ENCODE measurements around the gene PDCD10. TPM values are rescaled to one million over a fixed set of nuclear protein-coding genes. Genes with fewer than 3 reads are reported as not detected.

The PDCD10 gene
- total RNA-seq, 4 donors from 2014 or later: 45.4 to 83.5 (median 73.0) TPM

DNA sequence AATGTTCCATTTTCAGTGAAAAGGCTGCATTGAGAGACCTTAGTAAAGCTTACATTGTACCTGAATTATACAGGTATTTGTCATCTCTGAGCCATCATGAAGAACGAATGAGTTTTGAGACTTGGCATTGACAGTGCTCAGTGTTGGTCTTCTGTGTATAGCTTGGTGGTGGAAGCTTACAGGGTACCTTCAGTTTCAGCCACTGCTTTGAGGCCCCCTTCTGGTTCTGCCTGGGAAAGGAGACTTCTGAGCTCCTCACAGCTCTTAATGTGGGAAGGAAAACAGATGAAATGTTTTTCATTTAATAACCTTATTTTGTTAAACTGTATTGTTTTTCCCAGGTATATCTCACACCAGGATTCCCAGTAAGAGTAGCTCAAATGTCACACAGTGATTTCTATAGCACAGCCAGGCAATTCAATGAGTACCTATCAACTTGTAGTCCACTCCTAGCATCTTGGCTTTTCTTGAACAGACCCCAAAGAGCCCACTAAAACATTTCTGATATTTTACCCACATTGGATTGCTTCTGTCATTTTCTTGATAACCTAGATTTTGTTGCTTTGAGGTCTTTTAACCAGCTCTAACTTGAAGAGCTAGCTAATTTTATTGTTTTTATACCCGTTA is 6.4 kb upstream of the PDCD10 start:
- Histone ChIP-seq H3K4me1 (no peaks in the 10 kb centered on the region), H3K27me3 (no peaks in the 10 kb centered on the region), H3K36me3 (no peaks in the 10 kb centered on the region), H3K9me3 (no peaks in the 10 kb centered on the region), H3K27ac (no peak overlapping the region), H3K4me3 (no peak overlapping the region)
- DNase-seq: no peak
- intact Hi-C loops (cut with DNase I; ENCODE audit: low total_unique reads): no loop called here
- TF ChIP-seq, protein P1, sequence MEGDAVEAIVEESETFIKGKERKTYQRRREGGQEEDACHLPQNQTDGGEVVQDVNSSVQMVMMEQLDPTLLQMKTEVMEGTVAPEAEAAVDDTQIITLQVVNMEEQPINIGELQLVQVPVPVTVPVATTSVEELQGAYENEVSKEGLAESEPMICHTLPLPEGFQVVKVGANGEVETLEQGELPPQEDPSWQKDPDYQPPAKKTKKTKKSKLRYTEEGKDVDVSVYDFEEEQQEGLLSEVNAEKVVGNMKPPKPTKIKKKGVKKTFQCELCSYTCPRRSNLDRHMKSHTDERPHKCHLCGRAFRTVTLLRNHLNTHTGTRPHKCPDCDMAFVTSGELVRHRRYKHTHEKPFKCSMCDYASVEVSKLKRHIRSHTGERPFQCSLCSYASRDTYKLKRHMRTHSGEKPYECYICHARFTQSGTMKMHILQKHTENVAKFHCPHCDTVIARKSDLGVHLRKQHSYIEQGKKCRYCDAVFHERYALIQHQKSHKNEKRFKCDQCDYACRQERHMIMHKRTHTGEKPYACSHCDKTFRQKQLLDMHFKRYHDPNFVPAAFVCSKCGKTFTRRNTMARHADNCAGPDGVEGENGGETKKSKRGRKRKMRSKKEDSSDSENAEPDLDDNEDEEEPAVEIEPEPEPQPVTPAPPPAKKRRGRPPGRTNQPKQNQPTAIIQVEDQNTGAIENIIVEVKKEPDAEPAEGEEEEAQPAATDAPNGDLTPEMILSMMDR (IDR thresholded peaks at IDR 0.05): no peak
- TF ChIP-seq POLR2A (IDR thresholded peaks at IDR 0.05): no peak

DNA sequence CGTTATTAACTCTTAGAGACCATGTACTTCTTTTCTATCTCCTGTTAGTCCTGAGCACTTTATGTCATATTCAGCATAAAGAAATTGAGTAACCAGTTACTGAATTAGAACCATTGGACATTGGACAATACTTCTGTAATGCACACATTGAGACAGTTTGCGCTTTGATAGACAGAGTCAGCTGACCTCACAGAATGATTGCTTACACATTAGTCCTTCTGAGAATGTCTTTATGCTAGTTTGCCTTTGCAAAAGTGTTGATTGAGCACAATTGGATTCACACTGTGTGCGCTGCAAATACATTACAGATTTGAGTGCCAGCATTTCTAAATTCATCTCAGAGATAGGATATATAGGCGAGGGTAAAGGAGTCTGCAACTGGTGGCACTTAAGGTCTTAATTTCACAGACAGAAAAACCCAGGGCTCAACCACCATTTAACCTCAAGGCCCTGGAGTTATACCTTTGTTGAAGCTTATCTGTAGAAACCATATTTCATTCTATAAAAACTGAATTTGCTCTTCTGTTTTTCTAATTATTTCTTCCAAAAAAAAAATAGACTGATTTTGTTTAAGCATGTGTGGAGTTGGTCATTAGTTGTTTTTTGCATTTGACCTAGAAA is 4.6 kb upstream of the PDCD10 start:
- DNase-seq: no peak
- no peaks in the 10 kb centered on the region for H3K9me3 ChIP-seq
- H3K4me1 ChIP-seq: no peaks in the 10 kb centered on the region
- intact Hi-C loops (cut with DNase I; ENCODE audit: low total_unique reads): no loop called here
- no peak overlapping the region for H3K27ac ChIP-seq
- no peak overlapping the region for H3K4me3 ChIP-seq
- no peaks in the 10 kb centered on the region for H3K36me3 ChIP-seq
- no peaks in the 10 kb centered on the region for H3K27me3 ChIP-seq
- TF ChIP-seq, protein P1 (IDR thresholded peaks at IDR 0.05): no peak
- no peak for TF ChIP-seq POLR2A (IDR thresholded peaks at IDR 0.05)

DNA sequence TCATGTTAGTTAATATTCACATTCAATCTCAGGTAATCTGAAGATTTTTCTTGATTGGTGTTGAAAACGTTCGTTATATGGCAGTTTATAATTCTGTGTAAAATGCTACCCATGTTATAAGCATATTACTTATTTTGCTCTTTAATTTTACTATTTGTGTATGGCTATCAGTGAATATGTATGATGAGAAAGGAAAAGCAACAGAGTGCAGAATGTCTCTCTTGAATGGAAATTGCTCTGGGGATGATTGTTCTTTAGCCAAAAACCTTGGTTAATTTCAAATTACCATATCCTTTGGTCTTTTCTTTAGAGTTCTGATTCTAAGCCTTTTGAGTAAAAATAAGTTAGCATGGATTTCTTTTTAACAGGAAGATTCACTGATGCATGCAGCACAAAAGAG is 3.3 kb upstream of the PDCD10 start:
- no peaks in the 10 kb centered on the region for H3K9me3 ChIP-seq
- DNase-seq: no peak
- TF ChIP-seq, protein P1 (IDR thresholded peaks at IDR 0.05): no peak
- TF ChIP-seq POLR2A (IDR thresholded peaks at IDR 0.05): no peak
- no peaks in the 10 kb centered on the region for H3K4me1 ChIP-seq
- no peak overlapping the region for H3K4me3 ChIP-seq
- H3K36me3 ChIP-seq: no peaks in the 10 kb centered on the region
- H3K27ac ChIP-seq: no peak overlapping the region
- H3K27me3 ChIP-seq: no peaks in the 10 kb centered on the region
- intact Hi-C loops (cut with DNase I; ENCODE audit: low total_unique reads): no loop called here

DNA sequence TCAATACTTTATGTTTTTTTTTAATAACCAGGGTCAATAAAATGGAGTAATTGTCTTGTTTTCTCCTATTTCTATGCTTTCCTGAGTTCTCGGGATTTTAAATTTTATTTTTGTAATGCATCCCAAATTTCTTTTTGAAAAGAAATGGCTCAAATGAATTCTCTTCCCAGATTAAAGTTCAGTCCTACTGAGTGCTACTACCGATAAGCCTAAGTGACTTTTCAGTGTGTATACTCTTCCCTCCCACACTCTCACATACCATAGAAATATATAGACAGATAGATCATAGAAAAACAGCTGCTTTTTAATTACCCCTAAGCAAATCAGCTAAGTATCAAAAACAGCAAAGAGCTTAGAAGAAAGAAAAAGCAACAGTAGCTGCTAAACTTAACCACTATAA is 2.3 kb upstream of the PDCD10 start:
- Histone ChIP-seq H3K27me3 (no peaks in the 10 kb centered on the region), H3K4me3 (no peak overlapping the region), H3K36me3 (no peaks in the 10 kb centered on the region), H3K4me1 (no peaks in the 10 kb centered on the region), H3K9me3 (no peaks in the 10 kb centered on the region), H3K27ac (no peak overlapping the region)
- intact Hi-C loops (cut with DNase I; ENCODE audit: low total_unique reads): no loop called here
- no peak for DNase-seq
- TF ChIP-seq, protein P1 (IDR thresholded peaks at IDR 0.05): no peak
- TF ChIP-seq POLR2A (IDR thresholded peaks at IDR 0.05): no peak

DNA sequence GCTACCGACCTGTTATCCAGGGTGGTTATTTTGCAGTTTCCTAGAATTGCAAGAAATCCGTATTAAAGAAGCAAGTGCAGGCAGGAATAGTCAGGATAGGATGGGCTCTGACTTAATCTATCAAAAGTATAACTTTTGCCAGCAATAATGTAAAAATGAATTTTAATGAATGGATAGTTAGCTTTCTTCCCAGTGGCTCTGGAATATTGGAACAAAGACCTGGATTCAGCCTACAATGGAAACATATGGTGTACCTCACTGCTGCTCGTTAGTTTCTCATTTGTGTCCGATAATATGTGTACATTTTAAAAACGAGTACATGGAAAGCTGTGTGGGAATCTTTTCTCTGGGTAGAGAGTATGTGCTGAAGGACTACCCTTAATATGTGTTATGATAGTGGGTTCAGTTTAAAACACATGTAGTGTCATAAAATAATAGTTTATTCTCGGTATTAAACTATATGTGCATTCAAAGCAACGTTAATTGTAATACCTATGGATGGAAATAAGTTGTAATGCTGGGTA is 1.6 kb upstream of the PDCD10 start:
- H3K27me3 ChIP-seq: no peaks in the 10 kb centered on the region
- DNase-seq: no peak
- intact Hi-C loops (cut with DNase I; ENCODE audit: low total_unique reads): no loop called here
- no peaks in the 10 kb centered on the region for H3K9me3 ChIP-seq
- H3K4me1 ChIP-seq: no peaks in the 10 kb centered on the region
- H3K4me3 ChIP-seq: peak overlapping the region; percentile 79 to 81
- TF ChIP-seq POLR2A (IDR thresholded peaks at IDR 0.05): no peak
- TF ChIP-seq, protein P1 (IDR thresholded peaks at IDR 0.05): no peak
- H3K27ac ChIP-seq: peak overlapping the region in 1 of 2 donors; percentile 75
- no peaks in the 10 kb centered on the region for H3K36me3 ChIP-seq

Data from uterus (tissue), 4 donors.